Lower leg skin (tissue), 4 donors: ENCODE data around the gene SLCO2B1. TPM values are rescaled to one million over a fixed set of nuclear protein-coding genes. Genes with fewer than 3 reads are reported as not detected.

Experiments used
- DNase-seq, 2 donors: peaks; one replicate each; pipeline ENCODE4 v3.0.0-alpha.2; 2019; ENCODE audit warnings: low spot score in 2 of 2
- H3K4me3 ChIP-seq: fragments of 200-600 bp; sonication (generic); 2 replicates; pipeline ENCODE4 v1.5.1; 2017; ENCODE audit warnings: mild to moderate bottlenecking, low read depth; ENCODE audit not compliant: poor library complexity, severe bottlenecking
- CTCF ChIP-seq, 3 donors: fragments of 450-650 bp; IDR thresholded peaks; one replicate each; pipeline ENCODE4 v1.5.1; 2016; ENCODE audit warnings: antibody characterized with exemption in 3 of 3, mild to moderate bottlenecking in 3 of 3, moderate library complexity in 2 of 3
- POLR2A ChIP-seq, 2 donors: fragments of 450-650 bp; IDR thresholded peaks; one replicate each; pipeline ENCODE4 v1.6.1; 2016 to 2017; ENCODE audit warnings: antibody characterized with exemption in 2 of 2, mild to moderate bottlenecking in 1 of 2, moderate library complexity in 1 of 2
- WGBS, 2 donors: methylation state at CpG; one replicate each; pipeline ENCODE4 v1.1.5; 2018; 5-methylcytosine and 5-hydroxymethylcytosine counted together
- intact Hi-C: fragments of 100-400 bp; cut with DNase I; formaldehyde crosslinking; loops from one replicate; pipeline ENCODE4 v1.15.0; 2023; ENCODE audit warnings: low total_unique reads
- total RNA-seq, 4 donors: library from RNA; depleted of rRNA; stranded (reverse); fragments of >200 nt; gene quantifications; one replicate each; pipeline ENCODE4 v1.1.0, GENCODE V29; 2016

Gene SLCO2B1
- total RNA-seq, 4 donors from 2014 or later, result 5.0 to 20.9 (median 12.5) TPM

- TF ChIP-seq CTCF (IDR thresholded peaks at IDR 0.05), result no peak
- no peak for TF ChIP-seq POLR2A (IDR thresholded peaks at IDR 0.05)
- no peak overlapping the region for H3K4me3 ChIP-seq
- no peak for DNase-seq
- intact Hi-C loops, result no loop called here
- 87 to 91% methylated on average over 11 to 17 of the region's 17 CpGs for WGBS, 2 donors
Observed at GRCh38 chr11:75159151-75159953, 8.4 kb downstream of the SLCO2B1 start.

- TF ChIP-seq CTCF (IDR thresholded peaks at IDR 0.05) (no peak), POLR2A (IDR thresholded peaks at IDR 0.05) (no peak)
- intact Hi-C loops, result no loop called here
- 63 to 70% methylated on average over 6 of the region's 6 CpGs for WGBS, 2 donors
- no peak overlapping the region for H3K4me3 ChIP-seq
- DNase-seq, result no peak
Observed at GRCh38 chr11:75160220-75160757, 9.4 kb downstream of the SLCO2B1 start.

GRCh38 chr11:75160880-75161279, 10.0 kb downstream of the SLCO2B1 start:
- no peak overlapping the region for H3K4me3 ChIP-seq
- intact Hi-C loops, result no loop called here
- no peak for DNase-seq
- no peak for TF ChIP-seq POLR2A (IDR thresholded peaks at IDR 0.05)
- TF ChIP-seq CTCF (IDR thresholded peaks at IDR 0.05), result no peak
- WGBS, 2 donors, result 89 to 97% methylated on average over 1 of the region's 1 CpG

- DNase-seq, result no peak
- intact Hi-C loops, result no loop called here
- WGBS, 2 donors, result 62% methylated on average over 5 of the region's 5 CpGs
- H3K4me3 ChIP-seq, result no peak overlapping the region
- TF ChIP-seq POLR2A (IDR thresholded peaks at IDR 0.05) (no peak), CTCF (IDR thresholded peaks at IDR 0.05) (no peak)
Observed at GRCh38 chr11:75161506-75162095, 10.7 kb downstream of the SLCO2B1 start.

- no peak for DNase-seq
- H3K4me3 ChIP-seq, result no peak overlapping the region
- intact Hi-C loops, result no loop called here
- WGBS, 2 donors, result 80 to 81% methylated on average over 7 of the region's 7 CpGs
- TF ChIP-seq POLR2A (IDR thresholded peaks at IDR 0.05) (no peak), CTCF (IDR thresholded peaks at IDR 0.05) (no peak)
Observed at GRCh38 chr11:75162954-75163353, 12.0 kb downstream of the SLCO2B1 start.
